Stimulated activated CD8-positive, alpha-beta memory T cell treated with anti-CD3 and anti-CD28 coated beads, Interleukin-7, amount 100 ng/mL, for 4 hours (primary cell): Measurements from ENCODE around the gene IFIT1B.
"Not testable (repeated sequence)": the region's sequence is repeated elsewhere in the genome, so short reads cannot be mapped to it uniquely, and the experiment has no call there.

Source experiments
- DNase-seq, 2 donors: peaks; one replicate each; pipeline ENCODE4 v3.0.0-alpha.2; 2020; ENCODE audit warnings: low read depth in 2 of 2

IFIT1B gene

DNA sequence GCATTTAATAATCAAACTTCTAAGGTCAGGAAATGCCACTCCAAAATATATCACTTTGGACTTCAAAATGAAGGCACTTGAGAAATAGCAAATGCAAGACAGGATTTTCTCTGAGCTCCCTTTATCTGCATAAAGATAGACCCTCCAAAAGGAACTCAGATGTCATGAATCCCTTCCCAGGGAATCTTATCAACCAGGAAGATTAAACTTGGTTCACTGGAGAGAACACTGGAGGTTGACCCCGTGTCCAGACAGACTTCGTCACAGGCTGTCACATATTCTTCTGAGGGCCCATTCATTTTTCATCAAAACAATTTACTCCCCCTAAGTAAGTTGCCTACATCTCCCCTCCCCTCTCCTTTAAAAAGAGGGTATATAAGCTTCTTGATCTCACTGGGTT is 28.9 kb upstream of the IFIT1B start:
- DNase-seq, result no peak

DNA sequence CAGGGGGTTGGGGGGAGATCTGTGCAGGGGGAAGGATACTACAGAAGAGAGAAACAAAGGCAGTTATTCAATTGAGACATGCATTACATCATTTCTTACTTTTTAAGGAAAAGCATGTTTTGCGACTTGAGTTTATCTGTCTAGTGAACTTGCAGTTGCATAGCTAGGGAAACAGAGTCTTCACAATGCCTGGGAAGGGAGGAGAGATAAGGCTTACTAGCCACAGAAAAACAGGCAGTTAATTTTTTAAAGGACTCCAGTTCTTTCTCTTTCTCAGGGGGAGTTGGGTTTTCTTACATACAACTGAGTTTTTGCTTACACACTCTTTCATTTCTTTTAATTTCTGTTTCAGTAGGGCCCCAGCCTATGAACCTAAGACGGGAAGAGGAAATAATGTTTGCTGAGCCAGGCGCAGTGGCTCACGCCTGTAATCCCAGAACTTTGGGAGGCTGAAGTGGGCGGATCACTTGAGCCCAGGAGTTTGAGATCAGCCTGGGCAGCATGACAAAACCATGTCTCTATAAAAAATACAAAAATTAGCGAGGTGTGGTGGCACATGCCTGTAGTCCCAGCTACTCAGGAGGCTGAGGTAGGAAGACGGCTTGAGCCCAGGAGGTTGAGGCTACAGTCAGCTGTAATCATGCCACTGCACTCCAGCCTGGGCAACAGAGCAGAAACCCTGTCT is 27.1 kb upstream of the IFIT1B start:
- DNase-seq, result not testable (repeated sequence)

DNA sequence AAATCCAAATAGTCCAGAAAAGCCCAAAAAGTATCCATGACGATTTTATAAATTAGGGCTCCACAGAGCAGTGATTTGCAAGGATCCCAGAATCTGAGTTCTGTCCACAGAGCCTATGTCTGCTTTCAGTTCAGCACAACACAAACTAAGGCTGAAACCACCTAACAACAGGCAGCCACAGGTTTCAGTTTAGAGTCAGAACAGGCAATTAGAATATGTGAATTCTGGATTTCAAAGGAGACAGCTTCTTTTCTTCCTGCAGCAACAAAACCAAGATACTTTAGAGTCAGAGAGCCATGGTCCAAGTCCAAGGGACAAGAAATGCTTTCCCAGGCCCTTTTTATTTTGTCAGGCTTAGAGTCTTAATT is 26.5 kb upstream of the IFIT1B start:
- DNase-seq, result no peak

DNA sequence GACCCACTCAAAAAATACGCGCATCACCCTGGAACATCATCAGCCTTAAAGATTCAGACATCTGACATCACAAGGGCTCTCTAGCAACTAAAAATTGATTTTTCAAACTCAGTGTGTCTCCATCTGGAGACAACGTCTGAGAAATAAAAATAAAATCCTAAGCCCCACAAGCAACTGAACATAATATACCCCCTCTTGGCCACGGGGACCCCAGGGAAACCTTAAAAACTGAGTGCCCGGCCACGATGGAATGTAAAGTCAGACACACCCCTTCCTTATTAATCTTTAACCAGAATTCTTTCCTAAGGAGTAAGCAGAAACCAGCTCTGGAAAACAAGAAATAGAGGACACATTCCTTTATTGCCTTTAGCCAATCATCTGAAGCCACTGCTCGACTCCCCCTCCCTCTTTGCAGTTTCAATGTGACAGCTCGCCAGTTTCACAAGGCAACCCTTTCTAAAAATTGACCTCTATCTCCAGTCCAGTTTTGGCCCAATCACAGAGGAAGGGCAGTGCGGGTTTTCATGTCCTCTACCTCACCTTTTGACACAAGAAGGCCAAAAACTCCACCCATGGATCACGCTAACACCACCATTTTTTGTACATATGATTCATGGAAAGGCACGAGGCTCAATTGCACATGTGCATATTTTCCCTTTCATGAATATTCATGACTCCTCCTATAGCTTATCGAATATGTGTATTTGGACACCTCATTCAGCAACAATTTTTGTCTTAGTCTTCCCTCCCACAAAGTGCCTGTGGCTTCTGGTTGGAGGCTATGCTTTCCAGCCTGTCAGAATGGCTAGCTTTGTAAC is 25.9 kb upstream of the IFIT1B start:
- DNase-seq, result no peak

DNA sequence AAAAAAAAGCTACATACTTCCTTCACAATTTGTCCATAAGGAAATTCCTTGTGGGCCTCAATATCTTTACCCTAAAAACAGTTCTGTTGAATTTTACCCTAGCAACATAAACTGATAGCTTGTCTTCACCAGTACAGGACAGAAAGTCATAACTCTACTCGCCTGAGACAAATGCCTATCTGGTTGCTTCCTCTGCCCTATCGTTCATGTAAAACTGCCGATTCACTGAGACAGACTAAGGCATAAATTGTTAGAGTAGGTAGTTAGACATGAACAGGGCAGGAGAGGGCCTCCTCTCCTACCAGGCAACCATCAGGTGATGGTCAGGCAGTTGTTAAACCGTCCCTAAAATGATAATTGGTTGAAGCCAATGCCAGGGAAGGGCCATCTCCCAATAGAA is 25.1 kb upstream of the IFIT1B start:
- DNase-seq, result no peak

DNA sequence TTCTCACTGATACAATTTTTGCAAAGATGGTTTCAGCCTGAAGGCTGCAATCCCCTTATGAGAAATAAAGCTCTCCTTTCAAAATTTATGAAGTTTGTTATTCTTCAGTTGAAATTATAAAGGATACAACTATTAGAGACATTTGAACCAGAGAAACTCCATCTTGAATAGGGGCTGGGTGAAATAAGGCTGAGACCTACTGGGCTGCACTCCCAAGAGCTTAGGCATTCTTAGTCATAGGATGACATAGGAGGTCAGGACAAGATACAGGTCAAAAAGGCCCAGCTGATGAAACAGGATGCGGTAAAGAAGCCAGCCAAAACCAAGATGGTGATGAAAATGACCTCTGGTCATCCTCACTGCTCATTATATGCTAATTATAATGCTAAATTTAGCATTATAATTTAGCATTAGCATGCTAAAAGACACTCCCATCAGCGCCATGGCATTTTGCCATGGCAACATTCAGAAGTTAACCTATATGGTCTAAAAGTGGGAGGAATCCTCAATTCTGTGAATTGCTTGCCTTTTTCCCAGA is 22.4 kb upstream of the IFIT1B start:
- no peak for DNase-seq

DNA sequence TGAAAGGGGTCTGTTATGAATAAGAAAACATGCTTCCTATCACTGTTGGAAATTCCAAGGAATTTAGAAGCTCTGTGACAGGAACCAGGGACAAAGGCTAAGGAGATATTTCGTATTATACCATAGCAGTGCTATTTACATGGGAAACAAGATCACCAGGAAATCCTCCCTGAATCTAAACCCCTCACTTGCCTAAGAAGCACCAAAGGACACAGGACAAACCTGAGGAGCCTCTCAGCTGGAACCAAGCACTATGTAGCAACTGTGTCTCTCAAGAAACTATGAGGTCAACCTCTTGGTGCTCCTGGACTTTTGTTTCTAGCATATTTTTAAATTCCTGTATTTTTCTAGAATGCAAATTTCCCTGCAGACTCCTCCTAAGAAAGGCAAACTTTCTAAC is 20.8 kb upstream of the IFIT1B start:
- no peak for DNase-seq

DNA sequence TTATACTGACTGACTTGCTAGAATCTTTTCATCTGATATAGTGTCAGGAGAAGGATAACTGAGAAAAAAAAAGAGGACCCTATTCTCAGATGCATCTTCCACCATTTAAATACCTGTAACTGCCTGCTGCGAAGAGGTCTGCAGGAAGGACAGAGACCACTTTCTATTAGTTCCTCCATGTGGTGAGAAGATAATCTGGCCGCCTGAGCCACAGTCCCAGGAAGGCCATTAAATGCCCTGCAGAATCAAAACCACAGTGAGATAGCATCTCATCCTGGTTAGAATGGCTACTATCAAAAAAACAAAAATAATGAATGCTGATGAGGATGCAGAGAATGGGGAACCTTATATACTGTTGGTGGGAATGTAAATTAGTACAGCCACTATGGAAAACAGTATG is 19.9 kb upstream of the IFIT1B start:
- no peak for DNase-seq

DNA sequence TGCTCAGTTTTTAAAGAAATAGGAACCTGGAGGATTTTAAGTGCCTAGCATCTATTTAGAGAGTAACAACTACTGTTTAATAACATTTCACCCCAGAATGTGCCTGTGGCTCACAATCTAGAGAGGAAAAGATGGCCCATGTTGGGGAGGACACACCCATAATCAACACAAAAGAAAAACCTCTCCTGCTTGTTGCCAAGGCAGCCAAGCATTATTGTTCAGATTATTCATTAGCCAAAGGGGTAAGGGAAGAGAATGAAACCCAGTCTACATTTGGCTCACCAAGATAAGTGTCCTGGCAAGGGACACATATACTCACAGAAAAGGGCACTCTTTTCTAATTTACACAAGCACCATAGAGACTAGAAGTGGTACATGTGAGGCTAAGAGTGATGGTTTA is 17.7 kb upstream of the IFIT1B start:
- DNase-seq, result no peak

DNA sequence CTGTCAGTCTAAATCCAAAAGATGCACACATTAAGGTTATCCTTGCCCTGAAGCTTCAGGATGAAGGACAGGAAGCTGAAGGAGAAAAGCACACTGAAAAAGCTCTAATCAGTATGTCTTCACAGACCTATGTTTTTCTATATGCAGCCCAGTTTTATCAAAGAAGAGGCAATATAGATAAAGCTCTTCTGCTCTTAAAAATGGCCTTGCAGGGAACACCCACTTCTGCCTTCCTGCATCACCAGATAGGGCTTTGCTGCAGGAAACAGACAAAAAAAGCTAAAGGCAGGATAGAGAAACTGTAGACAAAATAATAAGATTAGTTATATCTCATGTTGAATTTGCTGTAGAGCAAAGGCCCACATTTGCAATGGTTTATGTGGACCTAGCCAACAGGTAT is 14.9 kb upstream of the IFIT1B start:
- no peak for DNase-seq

DNA sequence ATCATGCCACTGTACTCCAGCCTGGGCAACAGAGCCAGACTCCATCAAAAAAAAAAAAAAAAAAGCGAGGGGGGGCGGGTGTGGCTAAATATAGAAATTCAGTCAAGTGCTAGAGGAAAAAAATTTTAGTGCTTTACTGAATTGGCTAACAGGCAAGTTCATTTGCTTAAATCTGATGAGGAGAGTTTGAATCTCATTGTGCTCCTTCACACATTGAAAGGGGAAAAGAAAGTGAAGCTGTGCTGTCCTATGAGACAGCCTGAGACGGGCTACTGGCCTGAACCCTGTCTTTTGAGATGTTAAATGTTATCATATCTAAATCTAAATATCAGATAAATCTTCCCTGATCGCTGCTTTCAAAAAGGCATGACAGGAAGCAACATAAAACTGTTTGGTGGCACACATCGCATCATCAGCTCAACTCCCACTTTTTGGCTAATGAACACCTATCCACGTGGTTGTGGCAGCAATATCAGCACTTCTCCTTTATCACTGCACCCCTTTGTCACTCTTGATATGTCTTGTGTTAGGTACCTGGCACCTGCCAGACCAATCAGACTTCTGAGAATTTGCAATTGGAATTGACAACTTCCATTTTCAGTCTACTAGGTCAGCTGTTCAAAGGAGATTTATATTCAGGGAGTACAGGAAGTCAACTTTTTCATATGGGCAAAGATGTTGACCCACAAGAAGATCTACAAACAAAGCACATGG is 14.0 kb upstream of the IFIT1B start:
- no peak for DNase-seq

DNA sequence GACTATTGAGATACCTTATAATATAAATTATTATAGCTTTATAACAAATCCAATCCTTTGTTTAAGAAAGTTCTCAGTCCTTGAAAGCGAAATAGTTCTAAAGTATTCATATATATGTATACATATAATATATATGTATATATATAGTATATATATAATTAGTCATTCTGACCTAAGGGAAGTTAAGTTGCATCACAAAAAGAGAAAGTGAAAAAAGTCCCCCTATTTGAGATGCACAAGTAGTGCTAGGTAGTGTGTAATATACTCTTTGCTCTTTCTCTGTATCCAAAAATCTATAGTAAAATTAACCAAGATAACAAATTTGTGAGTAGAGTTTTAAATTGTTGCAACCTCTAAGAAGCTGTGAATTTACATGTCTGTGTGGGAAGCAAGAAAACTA is 13.3 kb upstream of the IFIT1B start:
- DNase-seq, result no peak

DNA sequence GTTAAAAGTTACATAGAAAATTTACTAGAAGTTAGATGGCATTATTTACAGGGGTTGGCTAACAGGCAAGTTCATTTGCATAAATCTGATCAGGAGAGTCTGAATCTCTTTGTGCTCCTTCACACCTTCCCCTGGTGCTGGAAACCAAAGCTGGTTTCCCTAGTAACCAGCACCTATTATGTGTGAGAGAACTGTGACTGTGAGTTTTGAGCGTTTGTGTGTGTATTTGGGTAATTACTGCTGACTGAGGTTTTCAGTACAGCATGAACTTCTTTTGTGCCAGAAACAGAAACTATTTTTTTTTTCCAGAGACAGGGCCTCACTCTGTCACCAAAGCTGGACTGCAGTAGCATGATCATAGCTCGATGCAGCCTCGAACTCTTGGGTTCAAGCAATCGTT is 10.3 kb upstream of the IFIT1B start:
- DNase-seq, result no peak

DNA sequence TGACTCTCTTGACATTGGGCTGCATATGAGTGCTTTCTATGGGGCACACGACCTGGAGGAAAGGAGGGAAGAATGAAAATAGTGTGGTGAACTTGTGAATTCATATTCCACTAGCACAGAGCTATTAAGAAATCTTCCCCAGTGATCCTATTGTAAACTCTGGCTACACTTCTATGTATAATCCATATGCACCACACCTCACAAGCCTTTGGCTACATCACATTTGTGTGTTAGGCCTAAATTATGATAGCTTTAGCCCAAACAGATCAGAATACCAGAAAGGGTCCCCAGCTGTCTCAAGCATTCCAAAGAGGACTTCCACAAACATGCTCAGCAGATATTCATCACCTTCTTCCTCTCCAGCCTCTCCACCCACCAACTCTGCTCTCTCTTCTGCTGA is 9.7 kb upstream of the IFIT1B start:
- DNase-seq, result no peak

DNA sequence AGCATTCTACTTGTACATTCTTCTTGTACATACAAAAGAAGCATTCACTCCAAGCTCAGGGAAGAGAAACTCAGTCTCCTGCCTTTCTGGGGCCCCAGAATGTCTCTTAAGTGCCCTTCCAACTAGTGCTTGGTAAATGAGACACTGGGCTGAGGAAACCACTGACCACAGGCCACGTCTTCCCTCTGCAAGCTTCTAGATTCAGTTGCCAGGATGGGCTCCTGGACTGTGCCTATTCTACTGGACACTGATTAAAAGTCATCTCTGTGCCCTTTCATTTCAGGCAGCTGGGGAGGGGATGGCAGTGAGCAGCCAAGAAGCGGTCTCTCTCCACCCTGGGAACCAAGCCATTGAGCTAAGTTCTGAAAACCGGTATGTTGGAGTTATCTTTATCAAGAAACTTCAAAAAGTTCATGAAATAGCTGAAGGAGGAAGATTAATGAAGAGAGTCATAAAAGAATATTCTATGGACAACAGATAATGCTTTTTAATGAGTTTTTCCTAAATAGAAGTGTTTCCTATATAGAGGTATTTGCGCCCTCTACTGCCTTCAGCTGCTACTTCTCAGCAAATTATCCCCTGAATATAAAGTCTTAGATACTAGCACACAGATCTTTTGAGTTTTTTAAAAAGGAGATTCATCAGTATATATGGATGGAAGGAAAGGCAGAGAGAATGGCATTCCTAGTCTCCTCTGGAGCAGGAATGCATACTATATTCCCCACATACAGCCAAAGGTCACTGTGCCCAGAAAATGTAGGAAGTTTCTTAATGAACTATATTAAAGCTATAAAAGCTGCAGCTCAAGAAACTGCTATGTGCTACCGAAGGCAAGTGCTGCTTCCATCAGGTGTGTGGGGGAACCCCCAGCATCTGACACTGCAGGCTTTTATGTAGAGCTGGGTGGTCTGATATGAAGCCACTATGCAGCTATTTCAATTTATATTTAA is 8.4 kb upstream of the IFIT1B start:
- DNase-seq, result no peak

DNA sequence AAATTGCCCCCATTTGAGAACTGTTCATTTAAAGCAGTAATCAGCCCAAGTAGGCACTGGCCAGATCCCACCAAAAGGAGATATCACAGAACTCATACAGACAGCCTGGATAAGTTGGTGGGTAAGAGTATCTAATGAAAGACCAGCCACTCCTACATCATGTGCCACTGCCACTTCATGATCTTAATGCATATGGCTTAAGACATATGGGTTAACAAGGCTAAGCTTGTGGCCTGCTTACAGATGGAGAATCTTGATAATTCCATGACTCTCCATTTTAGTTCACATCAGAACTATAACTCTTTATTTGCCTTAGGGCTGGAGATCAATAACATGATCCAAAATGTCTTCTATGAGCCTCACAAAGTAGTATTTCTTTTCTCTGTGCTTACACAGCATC is 6.8 kb upstream of the IFIT1B start:
- no peak for DNase-seq

DNA sequence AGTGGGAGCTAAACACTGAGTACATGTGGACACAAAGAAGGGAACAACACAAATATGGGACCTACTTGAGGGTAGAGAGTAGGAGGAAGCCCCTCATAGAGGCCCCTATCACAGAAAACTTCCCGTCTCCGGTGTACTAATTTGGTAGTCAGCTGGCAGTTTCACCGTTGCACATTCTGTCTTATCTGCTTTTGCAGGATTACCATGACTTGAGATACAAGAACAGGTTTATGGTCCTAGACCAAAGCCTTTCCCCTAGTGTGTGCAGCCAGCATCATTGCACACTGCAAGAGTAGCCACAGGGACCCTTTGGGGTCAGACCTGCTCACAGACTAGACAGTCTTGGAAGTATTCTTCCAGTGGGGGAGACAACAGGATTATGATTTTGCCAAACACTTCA is 5.9 kb upstream of the IFIT1B start:
- no peak for DNase-seq

DNA sequence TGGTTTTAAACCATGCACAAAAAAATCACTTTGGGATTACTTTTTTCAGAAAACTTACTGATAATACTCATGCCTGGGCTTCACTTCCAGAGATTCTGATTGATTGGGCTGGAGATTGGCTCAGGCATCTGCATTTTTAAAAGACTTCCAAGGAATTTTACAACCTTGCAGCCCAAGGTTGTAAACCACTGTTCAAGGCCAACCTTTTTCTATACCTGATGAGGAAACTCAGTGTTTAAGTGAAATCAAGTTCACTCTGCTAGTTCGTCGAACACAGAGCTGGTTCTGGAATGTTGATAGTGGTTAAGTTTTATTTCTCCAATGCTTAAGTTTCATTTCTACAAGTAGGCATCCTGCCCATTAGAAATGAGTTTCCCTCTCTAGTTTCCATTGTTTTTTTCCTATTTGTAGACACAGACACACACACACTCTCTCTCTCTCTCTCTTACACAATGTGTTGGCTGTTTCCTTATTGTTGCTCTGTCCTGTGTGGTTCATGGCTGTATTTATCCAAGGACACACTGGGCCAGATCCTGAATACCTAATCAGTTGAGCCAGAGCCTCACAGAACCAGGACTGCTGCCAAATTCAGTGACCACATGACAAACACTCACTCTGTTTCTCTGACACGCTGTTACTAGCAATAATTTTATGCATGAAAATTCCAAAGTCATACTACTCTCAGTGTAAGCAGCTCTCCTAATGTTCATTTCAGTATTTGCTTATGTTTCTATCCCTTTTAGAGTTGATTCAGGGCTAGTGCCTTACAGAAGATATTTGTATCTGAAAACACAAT is 3.7 kb upstream of the IFIT1B start:
- no peak for DNase-seq

DNA sequence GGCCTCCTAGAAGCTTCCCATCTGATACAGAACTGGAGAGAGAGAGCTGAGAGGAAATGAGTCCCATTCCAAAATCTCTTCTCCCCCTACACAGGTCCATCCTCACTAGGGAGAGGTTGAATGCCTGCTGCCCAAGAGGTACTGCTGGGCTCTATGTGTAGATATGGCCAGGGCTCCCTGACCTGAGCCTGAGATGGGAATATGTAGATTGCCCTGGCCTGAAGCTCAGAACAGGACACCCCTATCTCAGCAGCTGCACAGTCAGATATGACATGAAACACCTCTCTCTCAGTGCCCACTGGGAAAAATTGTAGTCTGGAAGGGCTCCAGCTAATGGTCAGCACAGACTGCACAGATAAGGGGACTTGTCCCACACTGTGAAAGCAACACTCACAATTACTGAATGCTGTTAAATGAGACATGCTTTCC is 3.1 kb upstream of the IFIT1B start:
- DNase-seq, result no peak

DNA sequence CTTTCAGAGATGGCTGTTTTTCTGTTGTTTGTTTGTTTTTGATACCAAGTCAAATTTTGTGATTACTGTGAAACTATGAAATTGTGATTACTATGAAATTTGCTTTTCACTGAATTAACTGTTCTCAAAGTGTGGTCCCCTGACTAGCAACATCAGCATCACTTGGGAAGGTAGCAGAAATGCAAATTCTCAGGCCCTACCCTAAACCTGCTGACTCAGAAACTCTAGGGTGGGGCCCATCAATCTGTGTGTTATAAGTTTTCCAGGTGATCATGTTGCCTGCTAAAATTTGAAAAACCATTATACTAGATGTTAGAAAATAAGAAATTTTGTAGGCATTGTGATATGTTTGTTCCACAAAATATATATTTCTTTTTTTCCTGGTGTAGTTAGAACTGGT is 1.2 kb downstream of the IFIT1B start:
- DNase-seq, result no peak

DNA sequence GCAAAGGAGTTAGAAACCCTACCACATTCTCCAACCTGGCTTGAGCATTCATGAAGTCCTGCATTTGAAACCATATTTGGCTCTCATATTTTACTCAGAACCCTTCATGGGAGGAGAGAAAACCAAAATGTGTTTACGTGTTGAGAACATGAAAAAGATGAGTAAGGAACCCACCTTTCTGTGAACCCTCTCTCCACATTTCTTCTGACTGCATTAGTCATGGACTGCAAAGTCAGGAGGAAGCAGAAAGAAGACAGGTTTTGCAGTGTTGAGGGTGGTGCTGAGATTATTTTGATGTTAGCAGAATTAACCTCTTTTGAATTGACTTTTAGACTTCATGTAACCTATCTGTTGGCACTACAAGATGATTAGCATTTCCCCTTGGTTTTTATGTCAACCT is 4.9 kb downstream of the IFIT1B start:
- no peak for DNase-seq
